PC-9 (cell line): ENCODE data around the gene PDE4D. TPM values are rescaled to one million over a fixed set of nuclear protein-coding genes. Genes with fewer than 3 reads are reported as not detected.
A peak's percentile ranks its signal among the peaks of the same experiment; 100 is the strongest.

Experiments
- BruUV-seq: library from RNA; stranded (reverse); fragments of 400-500 nt; replicated peaks from 2 replicates; lab custom pipeline; 2021; lab: Mats Ljungman, UMichigan
- CTCF ChIA-PET: fragments of 300-600 bp; sonication (Branson Sonifier 250); formaldehyde crosslinking; loops from one replicate; lab custom pipeline; 2022; ENCODE audit warnings: antibody characterized with exemption; lab: Charles Lee
- POLR2A ChIA-PET: fragments of 300-600 bp; sonication (Branson Sonifier 250); formaldehyde crosslinking; loops from one replicate; lab custom pipeline; 2022; ENCODE audit warnings: antibody characterized with exemption; ENCODE audit not compliant: unreplicated experiment; lab: Charles Lee
- DNase-seq, 2 experiments: peaks; one replicate each; pipeline versions ENCODE4 v3.0.0 to v3.0.0-alpha.2; 2015 to 2022; ENCODE audit warnings: mixed read lengths in 1 of 2
- H2AFZ ChIP-seq: fragments of 200-600 bp; sonication (generic); 2 replicates; pipeline ENCODE4 v1.8.1; 2017; ENCODE audit warnings: antibody characterized with exemption
- H3F3A ChIP-seq: fragments of 200-600 bp; sonication (generic); 2 replicates; pipeline ENCODE4 v1.8.1; 2017; ENCODE audit warnings: antibody characterized with exemption, mild to moderate bottlenecking, low read depth; ENCODE audit not compliant: insufficient read depth
- H3K27ac ChIP-seq: fragments of 200-600 bp; sonication (generic); 2 replicates; pipeline ENCODE4 v1.6.1; 2016; ENCODE audit warnings: mixed run types
- H3K27me3 ChIP-seq: fragments of 200-600 bp; sonication (generic); 2 replicates; pipeline ENCODE4 v1.6.1; 2016; ENCODE audit warnings: low read depth, mixed run types; ENCODE audit not compliant: insufficient read depth
- H3K36me3 ChIP-seq: fragments of 200-600 bp; sonication (generic); 2 replicates; pipeline ENCODE4 v1.6.1; 2016; ENCODE audit warnings: low read depth, mixed run types
- H3K4me1 ChIP-seq: fragments of 200-600 bp; sonication (generic); replicated peaks from 2 replicates; pipeline ENCODE4 v1.6.1; 2016; ENCODE audit warnings: mixed run types; ENCODE audit not compliant: insufficient read depth
- H3K4me2 ChIP-seq: fragments of 200-600 bp; sonication (generic); 2 replicates; pipeline ENCODE4 v1.6.1; 2017; ENCODE audit warnings: mixed run types
- H3K4me3 ChIP-seq: fragments of 200-600 bp; sonication (generic); 2 replicates; pipeline ENCODE4 v1.6.1; 2016; ENCODE audit warnings: mixed run types
- H3K79me2 ChIP-seq: fragments of 200-600 bp; sonication (generic); 2 replicates; pipeline ENCODE4 v1.6.1; 2017; ENCODE audit warnings: low read depth, mixed run types
- H3K9me2 ChIP-seq: fragments of 200-600 bp; sonication (generic); 2 replicates; pipeline ENCODE4 v1.8.1; 2017; ENCODE audit warnings: mild to moderate bottlenecking; ENCODE audit not compliant: insufficient read depth
- H3K9me3 ChIP-seq: fragments of 200-600 bp; sonication (generic); 2 replicates; pipeline ENCODE4 v1.8.1; 2016; ENCODE audit warnings: low read depth; ENCODE audit not compliant: insufficient read depth
- H4K20me1 ChIP-seq: fragments of 200-600 bp; sonication (generic); 2 replicates; pipeline ENCODE4 v1.8.1; 2017; ENCODE audit not compliant: insufficient read depth
- CTCF ChIP-seq: fragments of 200-600 bp; sonication (generic); conservative IDR thresholded peaks from 2 replicates; pipeline ENCODE4 v1.6.1; 2017; ENCODE audit warnings: mixed run types, antibody characterized with exemption, mild to moderate bottlenecking, moderate library complexity
- EZH2 ChIP-seq: fragments of 200-600 bp; sonication (generic); IDR thresholded peaks from 2 replicates; pipeline ENCODE4 v1.8.0; 2017; ENCODE audit warnings: antibody characterized with exemption, low read depth
- intact Hi-C: fragments of 100-400 bp; cut with micrococcal nuclease; formaldehyde crosslinking; loops from one replicate; pipeline ENCODE4 v1.10.0; 2022; ENCODE audit not compliant: unreplicated experiment
- total RNA-seq: library from RNA; stranded (reverse); gene quantifications from 2 replicates; pipeline ENCODE4 v1.2.3, GENCODE V29; 2021

PDE4D gene
- total RNA-seq, 1 experiment from 2014 or later: 9.8 TPM

- TF ChIP-seq EZH2 (no peak), CTCF (peak; percentile 87)
- POLR2A ChIA-PET: no interaction called here
These were observed 719.2 kb downstream of the PDE4D start for GRCh38 chr5:59174248-59174844.

GRCh38 chr5:59173578-59173977, 719.9 kb downstream of the PDE4D start:
- H3K4me2 ChIP-seq: no peak overlapping the region
- no peak overlapping the region for H2AFZ ChIP-seq
- H3K27me3 ChIP-seq: no peaks in the 10 kb centered on the region
- no peaks in the 10 kb centered on the region for H4K20me1 ChIP-seq
- intact Hi-C loops: no loop called here
- H3K36me3 ChIP-seq: no peaks in the 10 kb centered on the region
- no peaks in the 10 kb centered on the region for H3K79me2 ChIP-seq
- BruUV-seq: no TSS peak
- no peak overlapping the region for H3K27ac ChIP-seq
- ChIA-PET CTCF (interaction anchor here (0.6 to 1.7 kb wide), 5 partner anchors 139 to 696 kb away, joined by 3 to 8 read pairs (median 3); no protein-coding TSS in a partner anchor), POLR2A (no interaction called here)
- DNase-seq: no peak
- H3F3A ChIP-seq: no peaks in the 10 kb centered on the region
- no peaks in the 10 kb centered on the region for H3K4me1 ChIP-seq
- H3K9me3 ChIP-seq: no peaks in the 10 kb centered on the region
- no peak for TF ChIP-seq CTCF
- no peak for TF ChIP-seq EZH2
- no peaks in the 10 kb centered on the region for H3K9me2 ChIP-seq
- H3K4me3 ChIP-seq: no peak overlapping the region

More at GRCh38 chr5:59174248-59174844, 719.2 kb downstream of the PDE4D start:
- no peaks in the 10 kb centered on the region for H3K36me3 ChIP-seq
- peak; percentile 14 to 40 for DNase-seq
- no peak overlapping the region for H3K4me2 ChIP-seq
- no peak overlapping the region for H3K27ac ChIP-seq
- no peaks in the 10 kb centered on the region for H3K9me2 ChIP-seq
- no peaks in the 10 kb centered on the region for H3F3A ChIP-seq
- no peaks in the 10 kb centered on the region for H3K4me1 ChIP-seq
- no peak overlapping the region for H2AFZ ChIP-seq
- no peak overlapping the region for H3K4me3 ChIP-seq
- H3K27me3 ChIP-seq: no peaks in the 10 kb centered on the region
- no peaks in the 10 kb centered on the region for H3K9me3 ChIP-seq
- CTCF ChIA-PET: interaction anchor here (0.6 to 1.7 kb wide), 4 partner anchors 140 to 697 kb away, joined by 3 to 9 read pairs (median 6); no protein-coding TSS in a partner anchor
- H3K79me2 ChIP-seq: no peaks in the 10 kb centered on the region
- no TSS peak for BruUV-seq
- H4K20me1 ChIP-seq: no peaks in the 10 kb centered on the region
- intact Hi-C loops: loop anchor here (1.0 kb wide), 2 partner anchors 140 to 283 kb away; no protein-coding TSS in a partner anchor

GRCh38 chr5:59171131-59171530, 722.4 kb downstream of the PDE4D start:
- CTCF ChIA-PET: interaction anchor here (0.6 kb wide), 1 partner anchor 218 kb away, joined by 3 read pairs; no protein-coding TSS in a partner anchor
- no peak for DNase-seq
- intact Hi-C loops: no loop called here
- no peak for TF ChIP-seq EZH2
- TF ChIP-seq CTCF: no peak
- H2AFZ ChIP-seq: no peak overlapping the region
- H3K27me3 ChIP-seq: no peaks in the 10 kb centered on the region
- no peak overlapping the region for H3K27ac ChIP-seq
- no peaks in the 10 kb centered on the region for H3K36me3 ChIP-seq
- BruUV-seq: no TSS peak
- no peaks in the 10 kb centered on the region for H3K9me3 ChIP-seq
- no peak overlapping the region for H3K4me2 ChIP-seq
- H3K4me1 ChIP-seq: no peaks in the 10 kb centered on the region
- H3K9me2 ChIP-seq: no peaks in the 10 kb centered on the region
- no peaks in the 10 kb centered on the region for H3F3A ChIP-seq
- H4K20me1 ChIP-seq: no peaks in the 10 kb centered on the region
- POLR2A ChIA-PET: no interaction called here
- H3K4me3 ChIP-seq: no peak overlapping the region
- no peaks in the 10 kb centered on the region for H3K79me2 ChIP-seq
